Transverse colon (tissue), 4 donors: ENCODE measurements around the gene NQO1.

Experiments used
- POLR2A ChIP-seq: fragments of 450-650 bp; IDR thresholded peaks from one replicate; pipeline ENCODE4 v1.6.1; 2016; ENCODE audit warnings: antibody characterized with exemption, mild to moderate bottlenecking, moderate library complexity
- POLR2AphosphoS5 ChIP-seq, 3 donors: sonication (generic); formaldehyde crosslinking; IDR thresholded peaks; one replicate each; pipeline ENCODE4 v1.6.1; 2016; ENCODE audit warnings: antibody characterized with exemption in 3 of 3
- TF ChIP-seq, protein P1 (sequence below), 5 experiments: fragments of 200-600 bp in 3 of 5; fragments of 450-650 bp in 2 of 5; sonication (generic) in 3 of 5; IDR thresholded peaks; 1 replicate in 2 of 5; 2 replicates in 3 of 5; pipeline ENCODE4 v1.5.1; 2016 to 2017; ENCODE audit warnings: antibody characterized with exemption in 5 of 5, inconsistent platforms in 3 of 5, mild to moderate bottlenecking in 2 of 5, moderate library complexity in 1 of 5

- TF ChIP-seq, protein P1, sequence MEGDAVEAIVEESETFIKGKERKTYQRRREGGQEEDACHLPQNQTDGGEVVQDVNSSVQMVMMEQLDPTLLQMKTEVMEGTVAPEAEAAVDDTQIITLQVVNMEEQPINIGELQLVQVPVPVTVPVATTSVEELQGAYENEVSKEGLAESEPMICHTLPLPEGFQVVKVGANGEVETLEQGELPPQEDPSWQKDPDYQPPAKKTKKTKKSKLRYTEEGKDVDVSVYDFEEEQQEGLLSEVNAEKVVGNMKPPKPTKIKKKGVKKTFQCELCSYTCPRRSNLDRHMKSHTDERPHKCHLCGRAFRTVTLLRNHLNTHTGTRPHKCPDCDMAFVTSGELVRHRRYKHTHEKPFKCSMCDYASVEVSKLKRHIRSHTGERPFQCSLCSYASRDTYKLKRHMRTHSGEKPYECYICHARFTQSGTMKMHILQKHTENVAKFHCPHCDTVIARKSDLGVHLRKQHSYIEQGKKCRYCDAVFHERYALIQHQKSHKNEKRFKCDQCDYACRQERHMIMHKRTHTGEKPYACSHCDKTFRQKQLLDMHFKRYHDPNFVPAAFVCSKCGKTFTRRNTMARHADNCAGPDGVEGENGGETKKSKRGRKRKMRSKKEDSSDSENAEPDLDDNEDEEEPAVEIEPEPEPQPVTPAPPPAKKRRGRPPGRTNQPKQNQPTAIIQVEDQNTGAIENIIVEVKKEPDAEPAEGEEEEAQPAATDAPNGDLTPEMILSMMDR (IDR thresholded peaks at IDR 0.05), result no peak
- TF ChIP-seq POLR2A (no peak), POLR2AphosphoS5 (IDR thresholded peaks at IDR 0.05) (no peak)
Measured at GRCh38 chr16:69717066-69717465, 9.3 kb downstream of the NQO1 start.
